T follicular helper cell (primary cell): ENCODE data around the gene SETD3.

Experiments used
- DNase-seq: peaks from one replicate; pipeline ENCODE4 v3.0.0-alpha.2; 2020; ENCODE audit warnings: low read depth

The SETD3 gene

GRCh38 chr14:99423434-99423833, 57.2 kb downstream of the SETD3 start:
- no peak for DNase-seq

GRCh38 chr14:99422228-99423010, 58.2 kb downstream of the SETD3 start:
- no peak for DNase-seq

GRCh38 chr14:99420711-99421110, 59.9 kb downstream of the SETD3 start:
- DNase-seq = no peak

GRCh38 chr14:99419905-99420304, 60.8 kb downstream of the SETD3 start:
- DNase-seq = no peak

- DNase-seq = no peak
These were observed 62.4 kb downstream of the SETD3 start for GRCh38 chr14:99418242-99418641.

- no peak for DNase-seq
These were observed 63.8 kb downstream of the SETD3 start for GRCh38 chr14:99416909-99417308.

GRCh38 chr14:99415496-99416281, 65.0 kb downstream of the SETD3 start:
- peak; percentile 54 for DNase-seq

- no peak for DNase-seq
These were observed 66.7 kb downstream of the SETD3 start for GRCh38 chr14:99413911-99414310.

GRCh38 chr14:99413172-99413571, 67.5 kb downstream of the SETD3 start:
- DNase-seq = no peak

GRCh38 chr14:99412117-99413061, 68.3 kb downstream of the SETD3 start:
- no peak for DNase-seq

- DNase-seq = no peak
These were observed 70.6 kb downstream of the SETD3 start for GRCh38 chr14:99410019-99410418.

- DNase-seq = no peak
These were observed 71.7 kb downstream of the SETD3 start for GRCh38 chr14:99408971-99409289.

- no peak for DNase-seq
These were observed 72.2 kb downstream of the SETD3 start for GRCh38 chr14:99408286-99408970.

GRCh38 chr14:99407416-99407815, 73.2 kb downstream of the SETD3 start:
- DNase-seq = no peak

- no peak for DNase-seq
These were observed 77.7 kb downstream of the SETD3 start for GRCh38 chr14:99402950-99403349.

GRCh38 chr14:99402285-99402648, 78.4 kb downstream of the SETD3 start:
- no peak for DNase-seq

GRCh38 chr14:99401621-99402284, 78.9 kb downstream of the SETD3 start:
- DNase-seq = no peak

GRCh38 chr14:99401211-99401610, 79.4 kb downstream of the SETD3 start:
- DNase-seq = no peak

GRCh38 chr14:99397698-99398097, 83.0 kb downstream of the SETD3 start:
- no peak for DNase-seq

GRCh38 chr14:99395909-99396530, 84.6 kb downstream of the SETD3 start:
- no peak for DNase-seq
